KMS-11 (cell line): ENCODE data around the gene ACVR1.

Source experiments
- H2AFZ ChIP-seq: fragments of 200-600 bp; sonication (generic); 2 replicates; pipeline ENCODE4 v1.6.1; 2016; ENCODE audit warnings: antibody characterized with exemption, mixed run types, low read depth
- H3K27ac ChIP-seq: fragments of 200-600 bp; sonication (generic); 2 replicates; pipeline ENCODE4 v1.6.1; 2016; ENCODE audit warnings: mild to moderate bottlenecking, mixed run types
- H3K27me3 ChIP-seq: fragments of 200-600 bp; sonication (generic); 2 replicates; pipeline ENCODE4 v1.6.1; 2017; ENCODE audit warnings: mild to moderate bottlenecking, low read depth, mixed run types, moderate library complexity; ENCODE audit not compliant: insufficient read depth
- H3K36me3 ChIP-seq: fragments of 200-600 bp; sonication (generic); 2 replicates; pipeline ENCODE4 v1.6.1; 2017; ENCODE audit warnings: mild to moderate bottlenecking, mixed run types; ENCODE audit not compliant: insufficient read depth
- H3K4me1 ChIP-seq: fragments of 200-600 bp; sonication (generic); 2 replicates; pipeline ENCODE4 v1.6.1; 2016; ENCODE audit warnings: mild to moderate bottlenecking, low read depth, mixed run types; ENCODE audit not compliant: poor library complexity, severe bottlenecking
- H3K4me2 ChIP-seq: fragments of 200-600 bp; sonication (generic); 2 replicates; pipeline ENCODE4 v1.7.0; 2016; ENCODE audit warnings: mild to moderate bottlenecking, mixed run types
- H3K4me3 ChIP-seq: fragments of 200-600 bp; sonication (generic); IDR thresholded peaks from 2 replicates; pipeline ENCODE4 v1.6.1; 2017; ENCODE audit warnings: low read depth, low read length, mixed read lengths; ENCODE audit not compliant: insufficient read depth
- H3K79me2 ChIP-seq: fragments of 200-600 bp; sonication (generic); 2 replicates; pipeline ENCODE4 v1.6.1; 2016; ENCODE audit warnings: low read depth, mixed run types; ENCODE audit not compliant: insufficient read depth
- H3K9ac ChIP-seq: fragments of 200-600 bp; sonication (generic); 2 replicates; pipeline ENCODE4 v1.6.1; 2016; ENCODE audit warnings: mild to moderate bottlenecking, mixed run types
- H4K20me1 ChIP-seq: fragments of 200-600 bp; sonication (generic); 2 replicates; pipeline ENCODE4 v1.6.1; 2016; ENCODE audit warnings: mild to moderate bottlenecking, mixed run types; ENCODE audit not compliant: insufficient read depth
- CTCF ChIP-seq: fragments of 200-600 bp; sonication (generic); conservative IDR thresholded peaks from 2 replicates; pipeline ENCODE4 v1.6.1; 2017; ENCODE audit warnings: low read depth, mild to moderate bottlenecking, antibody characterized with exemption, low read length, moderate library complexity, mixed read lengths

The ACVR1 gene

GRCh38 chr2:157843081-157843480 lies 33.0 kb downstream of the ACVR1 start:
- Histone ChIP-seq H3K79me2 (no peaks in the 10 kb centered on the region), H3K27me3 (no peaks in the 10 kb centered on the region), H4K20me1 (no peaks in the 10 kb centered on the region), H3K4me1 (peaks cover 26% of the 10 kb centered on the region), H3K4me2 (no peak overlapping the region), H3K4me3 (no peak overlapping the region), H2AFZ (no peak overlapping the region), H3K36me3 (no peaks in the 10 kb centered on the region), H3K9ac (no peak overlapping the region), H3K27ac (no peak overlapping the region)
- TF ChIP-seq CTCF: no peak

- Histone ChIP-seq H3K4me1 (peaks cover 34% of the 10 kb centered on the region), H3K4me3 (no peak overlapping the region), H4K20me1 (no peaks in the 10 kb centered on the region), H2AFZ (no peak overlapping the region), H3K9ac (no peak overlapping the region), H3K27me3 (no peaks in the 10 kb centered on the region), H3K79me2 (no peaks in the 10 kb centered on the region), H3K36me3 (no peaks in the 10 kb centered on the region), H3K4me2 (no peak overlapping the region), H3K27ac (no peak overlapping the region)
- TF ChIP-seq CTCF: no peak
These were observed 33.8 kb downstream of the ACVR1 start for GRCh38 chr2:157842106-157842879.

GRCh38 chr2:157841485-157841884 lies 34.6 kb downstream of the ACVR1 start:
- no peak overlapping the region for H3K9ac ChIP-seq
- H3K36me3 ChIP-seq: no peaks in the 10 kb centered on the region
- H3K4me2 ChIP-seq: no peak overlapping the region
- no peaks in the 10 kb centered on the region for H3K79me2 ChIP-seq
- no peak for TF ChIP-seq CTCF
- no peaks in the 10 kb centered on the region for H3K27me3 ChIP-seq
- H3K4me3 ChIP-seq: no peak overlapping the region
- no peaks in the 10 kb centered on the region for H4K20me1 ChIP-seq
- no peak overlapping the region for H2AFZ ChIP-seq
- peaks cover 38% of the 10 kb centered on the region for H3K4me1 ChIP-seq
- no peak overlapping the region for H3K27ac ChIP-seq

- no peak overlapping the region for H3K27ac ChIP-seq
- peaks cover 38% of the 10 kb centered on the region for H3K4me1 ChIP-seq
- no peaks in the 10 kb centered on the region for H3K36me3 ChIP-seq
- no peak overlapping the region for H2AFZ ChIP-seq
- no peaks in the 10 kb centered on the region for H3K27me3 ChIP-seq
- H3K79me2 ChIP-seq: no peaks in the 10 kb centered on the region
- no peak overlapping the region for H3K4me3 ChIP-seq
- H4K20me1 ChIP-seq: no peaks in the 10 kb centered on the region
- H3K4me2 ChIP-seq: no peak overlapping the region; the same call in 1 of the 2 replicates
- no peak overlapping the region for H3K9ac ChIP-seq
- TF ChIP-seq CTCF: no peak
These were observed 35.5 kb downstream of the ACVR1 start for GRCh38 chr2:157840568-157841156.
